Measurements from ENCODE around the gene CDS1.

DNA sequence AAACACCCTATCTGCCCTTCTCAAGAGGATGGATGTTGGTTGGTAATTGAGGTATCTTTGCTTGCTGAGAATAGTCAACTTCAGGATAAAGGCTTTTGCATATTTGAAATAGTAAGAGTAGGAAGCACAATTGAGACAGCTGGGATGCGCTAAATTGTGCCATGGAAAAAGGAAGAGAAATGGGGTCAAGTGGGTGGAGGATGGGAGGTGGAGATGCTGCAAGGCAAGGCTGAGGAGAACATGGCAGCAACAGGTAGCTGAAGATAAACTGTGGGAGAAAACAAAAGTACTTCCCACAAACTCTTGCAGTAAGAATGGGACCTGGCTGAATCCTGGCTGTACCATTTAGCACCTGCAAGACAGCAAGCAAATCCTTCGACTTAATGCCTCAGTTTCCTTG is 13.9 kb upstream of the CDS1 start:
- TF ChIP-seq EZH2 (IDR thresholded peaks at IDR 0.05; ENCODE audit: borderline replicate concordance, low read depth, low read length, poor library complexity, severe bottlenecking): no peak
- TF ChIP-seq, protein P1, sequence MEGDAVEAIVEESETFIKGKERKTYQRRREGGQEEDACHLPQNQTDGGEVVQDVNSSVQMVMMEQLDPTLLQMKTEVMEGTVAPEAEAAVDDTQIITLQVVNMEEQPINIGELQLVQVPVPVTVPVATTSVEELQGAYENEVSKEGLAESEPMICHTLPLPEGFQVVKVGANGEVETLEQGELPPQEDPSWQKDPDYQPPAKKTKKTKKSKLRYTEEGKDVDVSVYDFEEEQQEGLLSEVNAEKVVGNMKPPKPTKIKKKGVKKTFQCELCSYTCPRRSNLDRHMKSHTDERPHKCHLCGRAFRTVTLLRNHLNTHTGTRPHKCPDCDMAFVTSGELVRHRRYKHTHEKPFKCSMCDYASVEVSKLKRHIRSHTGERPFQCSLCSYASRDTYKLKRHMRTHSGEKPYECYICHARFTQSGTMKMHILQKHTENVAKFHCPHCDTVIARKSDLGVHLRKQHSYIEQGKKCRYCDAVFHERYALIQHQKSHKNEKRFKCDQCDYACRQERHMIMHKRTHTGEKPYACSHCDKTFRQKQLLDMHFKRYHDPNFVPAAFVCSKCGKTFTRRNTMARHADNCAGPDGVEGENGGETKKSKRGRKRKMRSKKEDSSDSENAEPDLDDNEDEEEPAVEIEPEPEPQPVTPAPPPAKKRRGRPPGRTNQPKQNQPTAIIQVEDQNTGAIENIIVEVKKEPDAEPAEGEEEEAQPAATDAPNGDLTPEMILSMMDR (conservative IDR thresholded peaks at IDR 0.05; ENCODE audit: low read depth, low read length): no peak
